H9 (cell line): ENCODE results near the gene TMEM134. TPM values are rescaled to one million over a fixed set of nuclear protein-coding genes. Genes with fewer than 3 reads are reported as not detected.
A peak's percentile ranks its signal among the peaks of the same experiment; 100 is the strongest.

ENCODE experiments used
- DNase-seq: peaks from one replicate; pipeline ENCODE4 v3.0.0-alpha.2; 2017
- H2AFZ ChIP-seq: one replicate; pipeline ENCODE4 v1.6.1; 2013; ENCODE audit warnings: mild to moderate bottlenecking, low read length, control low read depth, moderate library complexity
- H2AK5ac ChIP-seq: 2 replicates; pipeline ENCODE4 v1.6.1; 2013; ENCODE audit warnings: low read length, control low read depth, mixed read lengths; ENCODE audit not compliant: insufficient read length
- H2BK120ac ChIP-seq: one replicate; pipeline ENCODE4 v1.6.1; 2013; ENCODE audit warnings: low read depth, mild to moderate bottlenecking, low read length, control low read depth, inconsistent platforms; ENCODE audit not compliant: poor library complexity, severe bottlenecking
- H2BK12ac ChIP-seq: 2 replicates; pipeline ENCODE4 v1.6.1; 2013; ENCODE audit warnings: low read length, control low read depth, mixed read lengths, low read depth; ENCODE audit not compliant: insufficient read length
- H2BK15ac ChIP-seq: 2 replicates; pipeline ENCODE4 v1.6.1; 2013; ENCODE audit warnings: low read depth, low read length, control low read depth
- H2BK20ac ChIP-seq: one replicate; pipeline ENCODE4 v1.6.1; 2013; ENCODE audit warnings: low read depth, mild to moderate bottlenecking, low read length, control low read depth, inconsistent platforms; ENCODE audit not compliant: poor library complexity, severe bottlenecking
- H2BK5ac ChIP-seq: 2 replicates; pipeline ENCODE4 v1.6.1; 2013; ENCODE audit warnings: low read length, control low read depth, mixed read lengths; ENCODE audit not compliant: insufficient read length
- H3K14ac ChIP-seq: 2 replicates; pipeline ENCODE4 v1.6.1; 2013; ENCODE audit warnings: low read length, control low read depth; ENCODE audit not compliant: insufficient read depth
- H3K18ac ChIP-seq: 2 replicates; pipeline ENCODE4 v1.6.1; 2013; ENCODE audit warnings: low read depth, mild to moderate bottlenecking, mixed read lengths, low read length, control low read depth; ENCODE audit not compliant: insufficient read length
- H3K23ac ChIP-seq: 2 replicates; pipeline ENCODE4 v1.6.1; 2013; ENCODE audit warnings: low read length, control low read depth, mixed read lengths, low read depth; ENCODE audit not compliant: insufficient read length
- H3K23me2 ChIP-seq: 2 replicates; pipeline ENCODE4 v1.6.1; 2013; ENCODE audit warnings: low read depth, mild to moderate bottlenecking, mixed read lengths, low read length, control low read depth; ENCODE audit not compliant: insufficient read length, poor library complexity, severe bottlenecking
- H3K27ac ChIP-seq: 2 replicates; pipeline ENCODE4 v1.5.1; 2013; ENCODE audit warnings: low read length, control low read depth, mixed read lengths, low read depth; ENCODE audit not compliant: insufficient read length
- H3K27me3 ChIP-seq: 2 replicates; pipeline ENCODE4 v1.6.1; 2013; ENCODE audit warnings: low read length, control low read depth, inconsistent platforms; ENCODE audit not compliant: insufficient read depth
- H3K4ac ChIP-seq: 2 replicates; pipeline ENCODE4 v1.6.1; 2013; ENCODE audit warnings: low read depth, mild to moderate bottlenecking, control low read depth, inconsistent platforms, low read length, moderate library complexity
- H3K4me1 ChIP-seq: 2 replicates; pipeline ENCODE4 v1.6.1; 2013; ENCODE audit warnings: low read length, control low read depth, inconsistent platforms; ENCODE audit not compliant: insufficient read depth
- H3K4me2 ChIP-seq: 2 replicates; pipeline ENCODE4 v1.6.1; 2013; ENCODE audit warnings: low read length, control low read depth, mixed read lengths; ENCODE audit not compliant: insufficient read length, insufficient read depth
- H3K56ac ChIP-seq: 2 replicates; pipeline ENCODE4 v1.6.1; 2013; ENCODE audit warnings: low read depth, mild to moderate bottlenecking, mixed read lengths, low read length, control low read depth; ENCODE audit not compliant: insufficient read length
- H3K79me1 ChIP-seq: 2 replicates; pipeline ENCODE4 v1.6.1; 2013; ENCODE audit warnings: low read depth, mild to moderate bottlenecking, moderate library complexity, low read length, control low read depth, inconsistent platforms; ENCODE audit not compliant: insufficient read depth, poor library complexity, severe bottlenecking
- H3K79me2 ChIP-seq: 2 replicates; pipeline ENCODE4 v1.6.1; 2013; ENCODE audit warnings: low read length, control low read depth, inconsistent platforms; ENCODE audit not compliant: insufficient read depth
- H3K9ac ChIP-seq: 2 replicates; pipeline ENCODE4 v1.6.1; 2013; ENCODE audit warnings: low read length, control low read depth, mixed read lengths; ENCODE audit not compliant: insufficient read length; ENCODE audit errors: extremely low read depth
- H3K9me3 ChIP-seq: one replicate; pipeline ENCODE4 v1.6.1; 2013; ENCODE audit warnings: low read depth, low read length, inconsistent platforms; ENCODE audit not compliant: control insufficient read depth
- H3T11ph ChIP-seq: one replicate; pipeline ENCODE4 v1.6.1; 2013; ENCODE audit warnings: mild to moderate bottlenecking, low read length, control low read depth, inconsistent platforms
- H4K20me1 ChIP-seq: one replicate; pipeline ENCODE4 v1.6.1; 2013; ENCODE audit not compliant: control insufficient read depth, insufficient read length, insufficient read depth
- H4K5ac ChIP-seq: 2 replicates; pipeline ENCODE4 v1.6.1; 2013; ENCODE audit warnings: low read depth, mild to moderate bottlenecking, mixed read lengths, low read length, control low read depth; ENCODE audit not compliant: insufficient read length
- H4K8ac ChIP-seq: replicated peaks from 2 replicates; pipeline ENCODE4 v1.6.1; 2013; ENCODE audit warnings: low read length, control low read depth, mixed read lengths, low read depth; ENCODE audit not compliant: insufficient read length
- H4K91ac ChIP-seq: 2 replicates; pipeline ENCODE4 v1.6.1; 2013; ENCODE audit warnings: low read depth, mild to moderate bottlenecking, moderate library complexity, mixed read lengths, low read length, control low read depth; ENCODE audit not compliant: insufficient read length
- H3K27ac Mint-ChIP-seq, 3 experiments: 2 replicates in 2 of 3; 3 replicates in 1 of 3; pipeline ENCODE4 v1.8.0; 2020 to 2021; ENCODE audit warnings: mixed read lengths in 3 of 3, mild to moderate bottlenecking in 1 of 3, moderate library complexity in 1 of 3
- H3K27me3 Mint-ChIP-seq: 2 replicates; pipeline ENCODE4 v1.8.0; 2021; ENCODE audit warnings: low read depth, mild to moderate bottlenecking, moderate library complexity, mixed read lengths
- H3K36me3 Mint-ChIP-seq, 3 experiments: 2 replicates in 2 of 3; 3 replicates in 1 of 3; pipeline ENCODE4 v1.8.0; 2020 to 2021; ENCODE audit warnings: low read depth in 3 of 3, mixed read lengths in 3 of 3; ENCODE audit not compliant: insufficient read depth in 1 of 3
- H3K4me1 Mint-ChIP-seq, 2 experiments: 2 replicates each; pipeline ENCODE4 v1.8.0; 2020; ENCODE audit warnings: mixed read lengths in 2 of 2
- H3K4me3 Mint-ChIP-seq, 2 experiments: 2 replicates in 1 of 2; 3 replicates in 1 of 2; pipeline ENCODE4 v1.8.0; 2020 to 2021; ENCODE audit warnings: mild to moderate bottlenecking in 2 of 2, mixed read lengths in 2 of 2, moderate library complexity in 1 of 2
- H3K9me3 Mint-ChIP-seq, 2 experiments: 2 replicates in 1 of 2; 3 replicates in 1 of 2; pipeline ENCODE4 v1.8.0; 2020; ENCODE audit warnings: mild to moderate bottlenecking in 2 of 2, mixed read lengths in 2 of 2, moderate library complexity in 1 of 2
- WGBS: extraction: QIAGEN DNeasy Blood & Tissue Kit; methylation state at CpG from one replicate; pipeline ENCODE4 v1.1.7; 2013; ENCODE audit warnings: missing lambda C conversion rate, low lambda C conversion rate, mixed read lengths; ENCODE audit not compliant: insufficient read length; ENCODE audit errors: extremely low coverage; 5-methylcytosine and 5-hydroxymethylcytosine counted together
- total RNA-seq: library from RNA; stranded (reverse); gene quantifications from 2 replicates; pipeline ENCODE4 v1.2.1, GENCODE V29; 2021
- TF ChIP-seq, protein P1 (sequence below): fragments of 200-600 bp; sonication (generic); conservative IDR thresholded peaks from 3 replicates; pipeline ENCODE4 v1.8.0; 2021; ENCODE audit warnings: antibody characterized with exemption, mild to moderate bottlenecking

Gene TMEM134
- total RNA-seq, 1 experiment from 2014 or later: 53.6 TPM

DNA sequence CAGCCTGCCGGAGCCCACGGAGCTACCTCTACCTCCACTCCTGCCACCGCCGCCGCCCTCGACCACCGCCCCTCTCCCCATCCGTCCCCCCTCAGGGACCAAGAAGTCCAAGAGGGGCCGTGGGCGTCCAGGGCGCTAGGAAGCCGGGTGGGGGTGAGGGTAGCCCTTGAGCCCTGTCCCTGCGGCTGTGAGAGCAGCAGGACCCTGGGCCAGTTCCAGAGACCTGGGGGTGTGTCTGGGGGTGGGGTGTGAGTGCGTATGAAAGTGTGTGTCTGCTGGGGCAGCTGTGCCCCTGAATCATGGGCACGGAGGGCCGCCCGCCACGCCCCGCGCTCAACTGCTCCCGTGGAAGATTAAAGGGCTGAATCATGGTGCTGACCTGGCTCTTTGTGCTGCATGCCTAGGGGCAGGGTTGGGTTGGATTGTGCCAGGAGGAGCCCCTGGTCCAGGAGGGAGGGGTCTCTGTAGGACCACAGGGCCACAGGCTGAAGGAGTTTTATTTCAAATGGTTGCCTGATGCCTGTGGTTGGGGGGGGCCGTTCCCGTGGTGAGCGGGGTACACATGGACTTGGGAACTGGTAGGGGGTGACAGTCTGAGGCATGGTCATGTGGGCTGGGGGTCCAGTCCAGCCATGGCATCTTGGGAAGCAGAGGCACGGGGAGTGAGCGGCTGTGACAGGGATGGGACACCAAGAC lies 33.9 kb downstream of the TMEM134 start:
- H3K18ac ChIP-seq: no peak overlapping the region
- DNase-seq: no peak
- no peaks in the 10 kb centered on the region for H3K79me1 ChIP-seq
- no peaks in the 10 kb centered on the region; the same call in 1 of the 2 replicates for H3K4me1 ChIP-seq
- H3K23ac ChIP-seq: no peak overlapping the region
- Mint-ChIP-seq H3K4me1 (peaks cover 4 to 10% of the 10 kb centered on the region in 2 experiments), H3K27ac (peak overlapping the region; percentile 44 to 94 (median 74); a peak in 5 of 7 replicates), H3K9me3 (no peaks in the 10 kb centered on the region), H3K36me3 (peaks cover 14 to 48% (median 43%) of the 10 kb centered on the region in 3 experiments; a peak in 6 of 7 replicates), H3K4me3 (peak overlapping the region in 1 of 2 experiments; percentile 38; a peak in 1 of 5 replicates), H3K27me3 (no peaks in the 10 kb centered on the region; the same call in 1 of the 2 replicates)
- no peak overlapping the region for H2AFZ ChIP-seq
- H2BK120ac ChIP-seq: no peak overlapping the region
- H4K91ac ChIP-seq: peak overlapping the region; percentile 5
- no peak overlapping the region for H4K8ac ChIP-seq
- H2BK15ac ChIP-seq: no peak overlapping the region
- H2BK5ac ChIP-seq: no peak overlapping the region
- H3K23me2 ChIP-seq: no peaks in the 10 kb centered on the region
- no peaks in the 10 kb centered on the region for H3K27me3 ChIP-seq
- TF ChIP-seq, protein P1, sequence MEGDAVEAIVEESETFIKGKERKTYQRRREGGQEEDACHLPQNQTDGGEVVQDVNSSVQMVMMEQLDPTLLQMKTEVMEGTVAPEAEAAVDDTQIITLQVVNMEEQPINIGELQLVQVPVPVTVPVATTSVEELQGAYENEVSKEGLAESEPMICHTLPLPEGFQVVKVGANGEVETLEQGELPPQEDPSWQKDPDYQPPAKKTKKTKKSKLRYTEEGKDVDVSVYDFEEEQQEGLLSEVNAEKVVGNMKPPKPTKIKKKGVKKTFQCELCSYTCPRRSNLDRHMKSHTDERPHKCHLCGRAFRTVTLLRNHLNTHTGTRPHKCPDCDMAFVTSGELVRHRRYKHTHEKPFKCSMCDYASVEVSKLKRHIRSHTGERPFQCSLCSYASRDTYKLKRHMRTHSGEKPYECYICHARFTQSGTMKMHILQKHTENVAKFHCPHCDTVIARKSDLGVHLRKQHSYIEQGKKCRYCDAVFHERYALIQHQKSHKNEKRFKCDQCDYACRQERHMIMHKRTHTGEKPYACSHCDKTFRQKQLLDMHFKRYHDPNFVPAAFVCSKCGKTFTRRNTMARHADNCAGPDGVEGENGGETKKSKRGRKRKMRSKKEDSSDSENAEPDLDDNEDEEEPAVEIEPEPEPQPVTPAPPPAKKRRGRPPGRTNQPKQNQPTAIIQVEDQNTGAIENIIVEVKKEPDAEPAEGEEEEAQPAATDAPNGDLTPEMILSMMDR: no peak
- H3K9me3 ChIP-seq: no peaks in the 10 kb centered on the region
- no peak overlapping the region for H3T11ph ChIP-seq
- no peak overlapping the region for H3K4ac ChIP-seq
- H2BK20ac ChIP-seq: no peak overlapping the region
- WGBS: no CpG with 5 or more reads among the region's 26 CpGs
- no peak overlapping the region for H4K5ac ChIP-seq
- H4K20me1 ChIP-seq: no peaks in the 10 kb centered on the region
- no peak overlapping the region for H3K4me2 ChIP-seq
- no peaks in the 10 kb centered on the region for H3K79me2 ChIP-seq
- no peak overlapping the region for H3K56ac ChIP-seq
- H3K14ac ChIP-seq: no peak overlapping the region
- H2BK12ac ChIP-seq: no peak overlapping the region
- H2AK5ac ChIP-seq: no peak overlapping the region
- no peak overlapping the region for H3K27ac ChIP-seq
- H3K9ac ChIP-seq: no peak overlapping the region
